H9 (cell line): ENCODE measurements around the gene TMEM109. TPM values are rescaled to one million over a fixed set of nuclear protein-coding genes. Genes with fewer than 3 reads are reported as not detected.

Experiments used
- DNase-seq: peaks from one replicate; pipeline ENCODE4 v3.0.0-alpha.2; 2017
- H2AFZ ChIP-seq: one replicate; pipeline ENCODE4 v1.6.1; 2013; ENCODE audit warnings: mild to moderate bottlenecking, low read length, control low read depth, moderate library complexity
- H2AK5ac ChIP-seq: 2 replicates; pipeline ENCODE4 v1.6.1; 2013; ENCODE audit warnings: low read length, control low read depth, mixed read lengths; ENCODE audit not compliant: insufficient read length
- H2BK120ac ChIP-seq: one replicate; pipeline ENCODE4 v1.6.1; 2013; ENCODE audit warnings: low read depth, mild to moderate bottlenecking, low read length, control low read depth, inconsistent platforms; ENCODE audit not compliant: poor library complexity, severe bottlenecking
- H2BK12ac ChIP-seq: 2 replicates; pipeline ENCODE4 v1.6.1; 2013; ENCODE audit warnings: low read length, control low read depth, mixed read lengths, low read depth; ENCODE audit not compliant: insufficient read length
- H2BK15ac ChIP-seq: 2 replicates; pipeline ENCODE4 v1.6.1; 2013; ENCODE audit warnings: low read depth, low read length, control low read depth
- H2BK20ac ChIP-seq: one replicate; pipeline ENCODE4 v1.6.1; 2013; ENCODE audit warnings: low read depth, mild to moderate bottlenecking, low read length, control low read depth, inconsistent platforms; ENCODE audit not compliant: poor library complexity, severe bottlenecking
- H2BK5ac ChIP-seq: 2 replicates; pipeline ENCODE4 v1.6.1; 2013; ENCODE audit warnings: low read length, control low read depth, mixed read lengths; ENCODE audit not compliant: insufficient read length
- H3K14ac ChIP-seq: 2 replicates; pipeline ENCODE4 v1.6.1; 2013; ENCODE audit warnings: low read length, control low read depth; ENCODE audit not compliant: insufficient read depth
- H3K18ac ChIP-seq: 2 replicates; pipeline ENCODE4 v1.6.1; 2013; ENCODE audit warnings: low read depth, mild to moderate bottlenecking, mixed read lengths, low read length, control low read depth; ENCODE audit not compliant: insufficient read length
- H3K23ac ChIP-seq: 2 replicates; pipeline ENCODE4 v1.6.1; 2013; ENCODE audit warnings: low read length, control low read depth, mixed read lengths, low read depth; ENCODE audit not compliant: insufficient read length
- H3K23me2 ChIP-seq: 2 replicates; pipeline ENCODE4 v1.6.1; 2013; ENCODE audit warnings: low read depth, mild to moderate bottlenecking, mixed read lengths, low read length, control low read depth; ENCODE audit not compliant: insufficient read length, poor library complexity, severe bottlenecking
- H3K27ac ChIP-seq: 2 replicates; pipeline ENCODE4 v1.5.1; 2013; ENCODE audit warnings: low read length, control low read depth, mixed read lengths, low read depth; ENCODE audit not compliant: insufficient read length
- H3K27me3 ChIP-seq: 2 replicates; pipeline ENCODE4 v1.6.1; 2013; ENCODE audit warnings: low read length, control low read depth, inconsistent platforms; ENCODE audit not compliant: insufficient read depth
- H3K4ac ChIP-seq: 2 replicates; pipeline ENCODE4 v1.6.1; 2013; ENCODE audit warnings: low read depth, mild to moderate bottlenecking, control low read depth, inconsistent platforms, low read length, moderate library complexity
- H3K4me1 ChIP-seq: 2 replicates; pipeline ENCODE4 v1.6.1; 2013; ENCODE audit warnings: low read length, control low read depth, inconsistent platforms; ENCODE audit not compliant: insufficient read depth
- H3K4me2 ChIP-seq: 2 replicates; pipeline ENCODE4 v1.6.1; 2013; ENCODE audit warnings: low read length, control low read depth, mixed read lengths; ENCODE audit not compliant: insufficient read length, insufficient read depth
- H3K56ac ChIP-seq: 2 replicates; pipeline ENCODE4 v1.6.1; 2013; ENCODE audit warnings: low read depth, mild to moderate bottlenecking, mixed read lengths, low read length, control low read depth; ENCODE audit not compliant: insufficient read length
- H3K79me1 ChIP-seq: 2 replicates; pipeline ENCODE4 v1.6.1; 2013; ENCODE audit warnings: low read depth, mild to moderate bottlenecking, moderate library complexity, low read length, control low read depth, inconsistent platforms; ENCODE audit not compliant: insufficient read depth, poor library complexity, severe bottlenecking
- H3K79me2 ChIP-seq: 2 replicates; pipeline ENCODE4 v1.6.1; 2013; ENCODE audit warnings: low read length, control low read depth, inconsistent platforms; ENCODE audit not compliant: insufficient read depth
- H3K9ac ChIP-seq: 2 replicates; pipeline ENCODE4 v1.6.1; 2013; ENCODE audit warnings: low read length, control low read depth, mixed read lengths; ENCODE audit not compliant: insufficient read length; ENCODE audit errors: extremely low read depth
- H3K9me3 ChIP-seq: one replicate; pipeline ENCODE4 v1.6.1; 2013; ENCODE audit warnings: low read depth, low read length, inconsistent platforms; ENCODE audit not compliant: control insufficient read depth
- H3T11ph ChIP-seq: one replicate; pipeline ENCODE4 v1.6.1; 2013; ENCODE audit warnings: mild to moderate bottlenecking, low read length, control low read depth, inconsistent platforms
- H4K20me1 ChIP-seq: one replicate; pipeline ENCODE4 v1.6.1; 2013; ENCODE audit not compliant: control insufficient read depth, insufficient read length, insufficient read depth
- H4K5ac ChIP-seq: 2 replicates; pipeline ENCODE4 v1.6.1; 2013; ENCODE audit warnings: low read depth, mild to moderate bottlenecking, mixed read lengths, low read length, control low read depth; ENCODE audit not compliant: insufficient read length
- H4K8ac ChIP-seq: replicated peaks from 2 replicates; pipeline ENCODE4 v1.6.1; 2013; ENCODE audit warnings: low read length, control low read depth, mixed read lengths, low read depth; ENCODE audit not compliant: insufficient read length
- H4K91ac ChIP-seq: 2 replicates; pipeline ENCODE4 v1.6.1; 2013; ENCODE audit warnings: low read depth, mild to moderate bottlenecking, moderate library complexity, mixed read lengths, low read length, control low read depth; ENCODE audit not compliant: insufficient read length
- H3K27ac Mint-ChIP-seq, 3 experiments: 2 replicates in 2 of 3; 3 replicates in 1 of 3; pipeline ENCODE4 v1.8.0; 2020 to 2021; ENCODE audit warnings: mixed read lengths in 3 of 3, mild to moderate bottlenecking in 1 of 3, moderate library complexity in 1 of 3
- H3K27me3 Mint-ChIP-seq: 2 replicates; pipeline ENCODE4 v1.8.0; 2021; ENCODE audit warnings: low read depth, mild to moderate bottlenecking, moderate library complexity, mixed read lengths
- H3K36me3 Mint-ChIP-seq, 3 experiments: 2 replicates in 2 of 3; 3 replicates in 1 of 3; pipeline ENCODE4 v1.8.0; 2020 to 2021; ENCODE audit warnings: low read depth in 3 of 3, mixed read lengths in 3 of 3; ENCODE audit not compliant: insufficient read depth in 1 of 3
- H3K4me1 Mint-ChIP-seq, 2 experiments: 2 replicates each; pipeline ENCODE4 v1.8.0; 2020; ENCODE audit warnings: mixed read lengths in 2 of 2
- H3K4me3 Mint-ChIP-seq, 2 experiments: 2 replicates in 1 of 2; 3 replicates in 1 of 2; pipeline ENCODE4 v1.8.0; 2020 to 2021; ENCODE audit warnings: mild to moderate bottlenecking in 2 of 2, mixed read lengths in 2 of 2, moderate library complexity in 1 of 2
- H3K9me3 Mint-ChIP-seq, 2 experiments: 2 replicates in 1 of 2; 3 replicates in 1 of 2; pipeline ENCODE4 v1.8.0; 2020; ENCODE audit warnings: mild to moderate bottlenecking in 2 of 2, mixed read lengths in 2 of 2, moderate library complexity in 1 of 2
- CTCF ChIP-seq: fragments of 200-600 bp; sonication (generic); conservative IDR thresholded peaks from 3 replicates; pipeline ENCODE4 v1.8.0; 2021; ENCODE audit warnings: antibody characterized with exemption, mild to moderate bottlenecking
- WGBS: extraction: QIAGEN DNeasy Blood & Tissue Kit; methylation state at CpG from one replicate; pipeline ENCODE4 v1.1.7; 2013; ENCODE audit warnings: missing lambda C conversion rate, low lambda C conversion rate, mixed read lengths; ENCODE audit not compliant: insufficient read length; ENCODE audit errors: extremely low coverage; 5-methylcytosine and 5-hydroxymethylcytosine counted together
- total RNA-seq: library from RNA; stranded (reverse); gene quantifications from 2 replicates; pipeline ENCODE4 v1.2.1, GENCODE V29; 2021

Gene TMEM109
- total RNA-seq, 1 experiment from 2014 or later, result 38.0 TPM

GRCh38 chr11:60879971-60880588 lies 33.9 kb upstream of the TMEM109 start:
- H3K27ac Mint-ChIP-seq, result no peak overlapping the region
- no peak overlapping the region for H2BK20ac ChIP-seq
- no peak overlapping the region for H3K23ac ChIP-seq
- no peak overlapping the region for H3K27ac ChIP-seq
- WGBS, result no CpG with 5 or more reads among the region's 5 CpGs
- H2AK5ac ChIP-seq, result no peak overlapping the region
- no peak overlapping the region for H3K18ac ChIP-seq
- no peaks in the 10 kb centered on the region for H3K4me1 Mint-ChIP-seq
- H3K56ac ChIP-seq, result no peak overlapping the region
- no peak overlapping the region for H3K4me2 ChIP-seq
- H2BK12ac ChIP-seq, result no peak overlapping the region
- no peak overlapping the region for H4K5ac ChIP-seq
- H3T11ph ChIP-seq, result no peak overlapping the region
- no peak for TF ChIP-seq CTCF
- H3K9ac ChIP-seq, result no peak overlapping the region
- peaks cover 0 to 16% (median 2%) of the 10 kb centered on the region in 3 experiments; a peak in 3 of 7 replicates for H3K36me3 Mint-ChIP-seq
- no peaks in the 10 kb centered on the region for H3K79me2 ChIP-seq
- no peak overlapping the region for H3K4me3 Mint-ChIP-seq
- H3K9me3 Mint-ChIP-seq, result no peaks in the 10 kb centered on the region; a peak in 1 of 5 replicates
- H3K23me2 ChIP-seq, result no peaks in the 10 kb centered on the region
- no peaks in the 10 kb centered on the region for H3K27me3 Mint-ChIP-seq
- no peak overlapping the region for H2AFZ ChIP-seq
- H2BK120ac ChIP-seq, result no peak overlapping the region
- no peak overlapping the region for H2BK5ac ChIP-seq
- no peaks in the 10 kb centered on the region for H3K27me3 ChIP-seq
- H3K4ac ChIP-seq, result no peak overlapping the region
- peaks cover 2% of the 10 kb centered on the region for H4K20me1 ChIP-seq
- no peaks in the 10 kb centered on the region for H3K9me3 ChIP-seq
- H3K79me1 ChIP-seq, result no peaks in the 10 kb centered on the region
- no peak overlapping the region for H3K14ac ChIP-seq
- no peak for DNase-seq
- no peak overlapping the region for H2BK15ac ChIP-seq
- H4K91ac ChIP-seq, result no peak overlapping the region
- H3K4me1 ChIP-seq, result no peaks in the 10 kb centered on the region
- H4K8ac ChIP-seq, result no peak overlapping the region
